Sigmoid colon (tissue), 7 donors: ENCODE data around the gene AP1G1. TPM values are rescaled to one million over a fixed set of nuclear protein-coding genes. Genes with fewer than 3 reads are reported as not detected.

Source experiments
- DNase-seq: peaks from one replicate; pipeline ENCODE4 v3.0.0-alpha.2; 2019
- H3K27ac ChIP-seq, 4 donors: fragments of 200-600 bp; sonication (generic); one replicate each; pipeline ENCODE4 v1.5.1; 2016 to 2019; ENCODE audit warnings: mild to moderate bottlenecking in 1 of 4
- H3K27me3 ChIP-seq, 3 donors: fragments of 200-600 bp; sonication (generic); one replicate each; pipeline ENCODE4 v1.5.1; 2019; ENCODE audit warnings: mild to moderate bottlenecking in 1 of 3
- H3K36me3 ChIP-seq, 4 donors: fragments of 200-600 bp; sonication (generic); one replicate each; pipeline ENCODE4 v1.5.1; 2016 to 2019
- H3K4me1 ChIP-seq, 4 donors: fragments of 200-600 bp; sonication (generic); one replicate each; pipeline ENCODE4 v1.5.1; 2017 to 2019
- H3K4me3 ChIP-seq, 4 donors: fragments of 200-600 bp; sonication (generic); one replicate each; pipeline ENCODE4 v1.5.1; 2017 to 2019; ENCODE audit warnings: mild to moderate bottlenecking in 2 of 4, moderate library complexity in 1 of 4
- H3K9me3 ChIP-seq, 4 donors: fragments of 200-600 bp in 3 of 4; sonication (generic) in 3 of 4; one replicate each; pipeline versions ENCODE4 v1.5.1 to v1.6.1; 2013 to 2019
- EP300 ChIP-seq, 4 donors: sonication (generic); formaldehyde crosslinking; IDR thresholded peaks; one replicate each; pipeline ENCODE4 v1.6.1; 2017; ENCODE audit warnings: antibody characterized with exemption in 4 of 4
- POLR2A ChIP-seq, 2 donors: fragments of 450-650 bp; IDR thresholded peaks; one replicate each; pipeline ENCODE4 v1.6.1; 2016; ENCODE audit warnings: antibody characterized with exemption in 2 of 2, mild to moderate bottlenecking in 2 of 2, moderate library complexity in 2 of 2
- POLR2AphosphoS5 ChIP-seq, 4 donors: sonication (generic); formaldehyde crosslinking; IDR thresholded peaks; one replicate each; pipeline ENCODE4 v1.6.1; 2017; ENCODE audit warnings: antibody characterized with exemption in 4 of 4
- WGBS, 2 donors: extraction: QIAGEN DNeasy Blood & Tissue Kit; methylation state at CpG; one replicate each; pipeline ENCODE4 v1.1.7; 2013; 5-methylcytosine and 5-hydroxymethylcytosine counted together
- intact Hi-C: fragments of 100-400 bp; cut with DNase I; formaldehyde crosslinking; loops from one replicate; pipeline ENCODE4 v1.15.1; 2023
- polyA plus RNA-seq, 3 donors: library from polyadenylated mRNA; stranded (reverse); fragments of 200-250 nt; gene quantifications; one replicate each; pipeline ENCODE4 v1.2.3, GENCODE V29; 2013
- total RNA-seq, 4 donors: library from RNA; depleted of rRNA; stranded (reverse); fragments of >200 nt; gene quantifications; one replicate each; pipeline ENCODE4 v1.1.0, GENCODE V29; 2016
- TF ChIP-seq, protein P1 (sequence below), 4 experiments: fragments of 450-650 bp in 3 of 4; fragments of 200-600 bp in 1 of 4; IDR thresholded peaks; one replicate each; pipeline ENCODE4 v1.5.1; 2016 to 2019; ENCODE audit warnings: antibody characterized with exemption in 4 of 4, mild to moderate bottlenecking in 3 of 4, moderate library complexity in 2 of 4
- donor health status: healthy with polysubstance abuse.
- donor health status: Bipolar disorder and iron deficiency.
- donor health status: healthy.

The AP1G1 gene
- total and polyA plus RNA-seq, 7 donors, result 12.6 to 57.3 (median 34.9) TPM

GRCh38 chr16:71722801-71723536 is 85.7 kb downstream of the AP1G1 start:
- peak; percentile 86 for DNase-seq
- intact Hi-C loops, result loop anchor here (5.0 to 10.0 kb wide), 4 partner anchors 84 to 372 kb away; partner anchors contain the start of genes AP1G1, DHX38, TXNL4B and ZNF19

DNA sequence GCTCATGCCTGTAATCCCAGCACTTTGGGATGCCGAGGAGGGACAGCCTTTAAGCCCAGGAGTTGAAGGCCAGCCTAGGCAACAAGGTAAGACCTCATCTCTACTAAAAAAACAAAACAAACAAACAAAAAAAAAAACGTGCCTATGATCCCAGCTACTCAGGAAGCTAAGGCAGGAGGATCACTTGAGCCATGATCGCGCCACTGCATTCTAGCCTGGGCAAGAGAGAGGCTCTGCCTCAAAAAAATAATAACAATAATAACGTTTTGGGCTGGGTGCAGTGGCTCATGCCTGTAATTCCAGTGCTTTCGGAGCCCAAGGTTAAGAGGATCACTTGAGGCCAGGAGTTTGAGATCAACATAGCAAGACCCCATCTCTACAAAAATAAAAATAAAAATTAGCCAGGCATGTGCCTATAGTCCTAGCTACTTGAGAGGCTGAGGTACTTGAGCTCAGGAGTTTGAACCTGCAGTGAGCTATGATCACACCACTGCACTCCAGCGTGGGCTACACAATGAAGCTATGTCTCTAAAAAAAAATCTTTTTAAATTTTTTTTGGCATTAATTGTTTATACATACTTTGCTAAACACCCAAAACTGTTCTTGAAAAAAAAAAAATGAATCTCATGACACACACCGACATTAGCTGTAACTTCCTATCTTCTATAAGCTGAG is 87.4 kb downstream of the AP1G1 start:
- no peak for DNase-seq
- Histone ChIP-seq H3K9me3 (no peaks in the 10 kb centered on the region), H3K4me1 (peaks cover 0 to 25% (median 20%) of the 10 kb centered on the region in 4 donors), H3K27ac (no peak overlapping the region), H3K27me3 (no peaks in the 10 kb centered on the region), H3K36me3 (no peaks in the 10 kb centered on the region), H3K4me3 (no peak overlapping the region)
- no peak for TF ChIP-seq POLR2AphosphoS5 (IDR thresholded peaks at IDR 0.05)
- no peak for TF ChIP-seq POLR2A (IDR thresholded peaks at IDR 0.05)
- TF ChIP-seq, protein P1, sequence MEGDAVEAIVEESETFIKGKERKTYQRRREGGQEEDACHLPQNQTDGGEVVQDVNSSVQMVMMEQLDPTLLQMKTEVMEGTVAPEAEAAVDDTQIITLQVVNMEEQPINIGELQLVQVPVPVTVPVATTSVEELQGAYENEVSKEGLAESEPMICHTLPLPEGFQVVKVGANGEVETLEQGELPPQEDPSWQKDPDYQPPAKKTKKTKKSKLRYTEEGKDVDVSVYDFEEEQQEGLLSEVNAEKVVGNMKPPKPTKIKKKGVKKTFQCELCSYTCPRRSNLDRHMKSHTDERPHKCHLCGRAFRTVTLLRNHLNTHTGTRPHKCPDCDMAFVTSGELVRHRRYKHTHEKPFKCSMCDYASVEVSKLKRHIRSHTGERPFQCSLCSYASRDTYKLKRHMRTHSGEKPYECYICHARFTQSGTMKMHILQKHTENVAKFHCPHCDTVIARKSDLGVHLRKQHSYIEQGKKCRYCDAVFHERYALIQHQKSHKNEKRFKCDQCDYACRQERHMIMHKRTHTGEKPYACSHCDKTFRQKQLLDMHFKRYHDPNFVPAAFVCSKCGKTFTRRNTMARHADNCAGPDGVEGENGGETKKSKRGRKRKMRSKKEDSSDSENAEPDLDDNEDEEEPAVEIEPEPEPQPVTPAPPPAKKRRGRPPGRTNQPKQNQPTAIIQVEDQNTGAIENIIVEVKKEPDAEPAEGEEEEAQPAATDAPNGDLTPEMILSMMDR (IDR thresholded peaks at IDR 0.05), result no peak
- TF ChIP-seq EP300 (IDR thresholded peaks at IDR 0.05), result no peak
- 27 to 64% methylated on average over 8 of the region's 8 CpGs for WGBS, 2 donors
- intact Hi-C loops, result loop anchor here (5.0 to 10.0 kb wide), 4 partner anchors 86 to 374 kb away; partner anchors contain the start of genes AP1G1, DHX38, TXNL4B and ZNF19

More at GRCh38 chr16:71722801-71723536, 85.7 kb downstream of the AP1G1 start:
- 0% methylated on average over 59 of the region's 59 CpGs for WGBS, 2 donors
- Histone ChIP-seq H3K27me3 (no peaks in the 10 kb centered on the region), H3K9me3 (no peaks in the 10 kb centered on the region), H3K4me3 (peak overlapping the region; percentile 58 to 96 (median 78)), H3K4me1 (peaks cover 0 to 34% (median 23%) of the 10 kb centered on the region in 4 donors), H3K36me3 (no peaks in the 10 kb centered on the region), H3K27ac (peak overlapping the region; percentile 81 to 99 (median 96))
- TF ChIP-seq POLR2AphosphoS5 (IDR thresholded peaks at IDR 0.05) (peak in 2 of 4 donors; percentile 50 to 66), EP300 (IDR thresholded peaks at IDR 0.05) (no peak)
- TF ChIP-seq, protein P1 (IDR thresholded peaks at IDR 0.05), result no peak

GRCh38 chr16:71712501-71712900 is 96.1 kb downstream of the AP1G1 start:
- no peaks in the 10 kb centered on the region for H3K9me3 ChIP-seq
- no peak for DNase-seq
- no peak overlapping the region for H3K27ac ChIP-seq
- H3K4me1 ChIP-seq, result peaks cover 0 to 4% (median 2%) of the 10 kb centered on the region in 4 donors
- peaks cover 0 to 16% (median 2%) of the 10 kb centered on the region in 4 donors for H3K36me3 ChIP-seq
- no peaks in the 10 kb centered on the region for H3K27me3 ChIP-seq
- intact Hi-C loops, result no loop called here
- TF ChIP-seq POLR2AphosphoS5 (IDR thresholded peaks at IDR 0.05) (no peak), POLR2A (IDR thresholded peaks at IDR 0.05) (no peak), EP300 (IDR thresholded peaks at IDR 0.05) (no peak)
- TF ChIP-seq, protein P1 (IDR thresholded peaks at IDR 0.05), result no peak
- WGBS, 2 donors, result 73 to 80% methylated on average over 1 of the region's 1 CpG
- H3K4me3 ChIP-seq, result no peak overlapping the region

DNA sequence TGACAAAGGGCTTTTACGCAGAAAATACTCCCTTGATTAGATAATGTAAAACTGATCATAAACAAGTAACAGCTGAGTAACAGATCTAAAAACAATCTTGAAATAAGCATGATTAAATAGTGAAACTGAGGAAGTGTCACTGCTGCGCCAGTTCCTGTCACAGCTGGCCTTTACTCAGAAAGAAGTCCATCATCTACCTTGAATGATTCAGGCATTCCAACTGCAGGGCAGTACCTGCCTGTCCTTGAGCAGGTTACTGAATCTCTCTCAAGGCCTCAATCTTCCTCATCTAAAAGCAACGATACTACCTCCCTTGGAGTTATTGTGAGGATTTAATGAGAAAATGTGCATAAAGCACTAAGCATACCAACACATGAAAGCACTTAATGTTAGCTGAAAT is 96.8 kb downstream of the AP1G1 start:
- no peak overlapping the region for H3K27ac ChIP-seq
- no peak for TF ChIP-seq POLR2AphosphoS5 (IDR thresholded peaks at IDR 0.05)
- TF ChIP-seq EP300 (IDR thresholded peaks at IDR 0.05), result no peak
- no peak for TF ChIP-seq POLR2A (IDR thresholded peaks at IDR 0.05)
- intact Hi-C loops, result no loop called here
- no peak for DNase-seq
- WGBS, 2 donors, result 68 to 86% methylated on average over 3 of the region's 3 CpGs
- no peaks in the 10 kb centered on the region for H3K9me3 ChIP-seq
- H3K4me1 ChIP-seq, result peaks cover 0 to 4% (median 2%) of the 10 kb centered on the region in 4 donors
- H3K27me3 ChIP-seq, result no peaks in the 10 kb centered on the region
- peaks cover 0 to 16% (median 2%) of the 10 kb centered on the region in 4 donors for H3K36me3 ChIP-seq
- no peak overlapping the region for H3K4me3 ChIP-seq

- 16 to 69% methylated on average over 2 of the region's 2 CpGs for WGBS, 2 donors
- Histone ChIP-seq H3K27me3 (no peaks in the 10 kb centered on the region), H3K27ac (no peak overlapping the region), H3K36me3 (peaks cover 0 to 10% (median 0%) of the 10 kb centered on the region in 4 donors), H3K4me1 (peaks cover 0 to 4% (median 2%) of the 10 kb centered on the region in 4 donors), H3K9me3 (no peaks in the 10 kb centered on the region), H3K4me3 (no peak overlapping the region)
- DNase-seq, result no peak
- intact Hi-C loops, result no loop called here
- TF ChIP-seq POLR2A (IDR thresholded peaks at IDR 0.05), result no peak
- TF ChIP-seq EP300 (IDR thresholded peaks at IDR 0.05), result no peak
- TF ChIP-seq, protein P1 (IDR thresholded peaks at IDR 0.05), result no peak
- TF ChIP-seq POLR2AphosphoS5 (IDR thresholded peaks at IDR 0.05), result no peak
Observed at GRCh38 chr16:71709229-71709781, 99.3 kb downstream of the AP1G1 start.
